Right renal pelvis (tissue), 4 donors: ENCODE results near the gene GRP. TPM values are rescaled to one million over a fixed set of nuclear protein-coding genes. Genes with fewer than 3 reads are reported as not detected.
A peak's percentile ranks its signal among the peaks of the same experiment; 100 is the strongest.
"Not testable (repeated sequence)": the region's sequence is repeated elsewhere in the genome, so short reads cannot be mapped to it uniquely, and the experiment has no call there.

Experiments used
- DNase-seq, 4 donors: peaks; one replicate each; pipeline ENCODE4 v3.0.0-alpha.2; 2013; ENCODE audit warnings: low read depth in 4 of 4, low spot score in 3 of 4, missing footprints in 1 of 4
- polyA plus RNA-seq, 4 donors: library from polyadenylated mRNA; unstranded; fragments of 120-200 nt; gene quantifications; one replicate each; pipeline ENCODE4 v1.2.1, GENCODE V29; 2013; ENCODE audit not compliant: insufficient read length in 4 of 4

GRP gene
- polyA plus RNA-seq, 4 donors, result 0.45 to 2.4 (median 1.4) TPM

- DNase-seq, result no peak
These were observed 8.4 kb downstream of the GRP start for GRCh38 chr18:59228351-59228750.

DNA sequence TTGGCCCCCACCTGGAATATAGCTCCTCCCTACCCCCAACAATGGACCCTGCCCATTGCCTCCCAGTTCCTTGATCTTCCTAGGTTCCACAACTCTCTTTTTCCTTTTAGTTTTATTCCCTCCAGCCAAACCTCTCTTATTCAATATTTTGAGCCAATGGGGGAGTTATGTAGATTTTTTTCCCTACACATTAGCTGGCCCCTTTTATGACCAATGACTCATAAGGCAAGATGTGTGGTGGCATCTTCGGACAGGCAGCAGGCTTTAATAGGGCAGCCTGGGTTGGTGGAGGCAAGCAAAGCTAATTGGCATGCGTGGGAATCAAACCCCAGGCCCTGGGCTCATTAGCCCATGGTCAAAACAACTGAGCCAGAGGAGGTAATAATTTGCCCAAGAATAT, 9.2 kb downstream of the GRP start:
- no peak for DNase-seq

DNA sequence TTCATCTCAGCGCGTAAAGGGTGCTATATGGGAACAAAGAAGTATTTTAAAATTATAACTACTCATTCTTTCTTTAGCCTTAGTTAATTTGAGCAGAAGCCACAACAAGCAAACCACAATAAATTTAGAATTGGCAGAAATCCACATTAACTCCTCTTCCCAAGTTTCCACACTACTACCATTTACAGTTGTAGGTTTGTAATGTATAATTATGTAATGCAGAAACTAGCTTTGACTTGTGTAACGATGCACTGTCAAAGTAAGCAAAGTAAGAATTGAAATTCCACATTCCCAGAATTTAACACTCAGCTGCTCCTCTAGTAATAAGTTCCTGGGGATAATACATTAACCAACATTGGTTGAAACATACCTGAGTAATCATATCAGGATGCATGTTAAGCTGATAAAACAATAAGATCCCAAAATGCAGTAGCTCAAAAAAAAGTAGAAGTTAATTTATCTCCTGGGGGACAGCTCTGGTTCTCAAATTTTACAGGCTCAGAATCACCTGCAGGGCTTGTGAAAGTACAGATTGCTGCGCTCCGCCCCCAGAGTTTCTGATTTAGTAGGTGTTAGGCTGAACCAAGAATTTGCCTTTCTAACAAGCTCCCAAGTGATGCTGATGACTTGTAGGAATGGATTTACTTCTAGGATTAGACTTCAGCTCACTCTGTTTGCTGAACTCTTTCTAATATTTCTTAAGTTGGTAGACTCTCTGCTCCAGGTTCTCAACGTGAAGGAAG, 9.9 kb downstream of the GRP start:
- no peak for DNase-seq

GRCh38 chr18:59231114-59231513, 11.2 kb downstream of the GRP start:
- DNase-seq, result no peak

- DNase-seq, result no peak
These were observed 11.9 kb downstream of the GRP start for GRCh38 chr18:59231877-59232276.

- DNase-seq, result no peak
These were observed 12.5 kb downstream of the GRP start for GRCh38 chr18:59232309-59233016.

GRCh38 chr18:59233017-59233410, 13.1 kb downstream of the GRP start:
- no peak for DNase-seq

GRCh38 chr18:59238385-59238784, 18.4 kb downstream of the GRP start:
- DNase-seq, result no peak

- DNase-seq, result no peak
These were observed 19.7 kb downstream of the GRP start for GRCh38 chr18:59239642-59240041.

- DNase-seq, result no peak
These were observed 22.9 kb downstream of the GRP start for GRCh38 chr18:59242906-59243305.

DNA sequence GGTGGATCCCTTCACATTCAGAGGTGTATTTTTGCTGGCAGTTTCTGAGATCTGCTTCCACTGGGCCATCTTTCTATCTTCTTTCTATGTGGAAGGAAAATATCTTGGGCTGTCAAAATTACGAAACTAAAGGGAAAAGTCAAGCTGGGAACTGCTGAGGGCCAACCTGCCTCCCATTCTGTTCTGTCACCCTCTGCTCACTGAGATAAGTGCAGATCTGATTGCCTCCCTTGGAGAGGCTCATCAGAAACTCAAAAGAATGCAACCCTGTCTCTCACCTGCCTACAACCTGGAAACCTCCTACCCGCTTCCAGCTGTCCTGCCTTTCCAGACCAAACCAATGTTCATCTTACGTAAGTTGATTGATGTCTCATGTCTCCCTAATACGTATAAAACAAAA, 26.8 kb downstream of the GRP start:
- DNase-seq, result no peak

GRCh38 chr18:59249199-59249774, 29.3 kb downstream of the GRP start:
- DNase-seq, result peak; percentile 67 to 73 (median 71)

- not testable (repeated sequence) for DNase-seq
These were observed 35.5 kb downstream of the GRP start for GRCh38 chr18:59255491-59255890.

- DNase-seq, result not testable (repeated sequence)
These were observed 41.9 kb downstream of the GRP start for GRCh38 chr18:59261842-59262241.

DNA sequence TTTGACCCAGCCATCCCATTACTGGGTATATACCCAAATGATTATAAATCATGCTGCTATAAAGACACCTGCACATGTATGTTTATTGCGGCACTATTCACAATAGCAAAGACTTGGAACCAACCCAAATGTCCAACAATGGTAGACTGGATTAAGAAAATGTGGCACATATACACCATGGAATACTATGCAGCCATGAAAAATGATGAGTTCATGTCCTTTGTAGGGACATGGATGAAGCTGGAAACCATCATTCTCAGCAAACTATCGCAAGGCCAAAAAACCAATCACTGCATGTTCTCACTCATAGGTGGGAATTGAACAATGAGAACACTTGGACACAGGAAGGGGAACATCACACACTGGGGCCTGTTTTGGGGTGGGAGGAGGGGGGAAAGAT, 42.3 kb downstream of the GRP start:
- DNase-seq, result not testable (repeated sequence)

DNA sequence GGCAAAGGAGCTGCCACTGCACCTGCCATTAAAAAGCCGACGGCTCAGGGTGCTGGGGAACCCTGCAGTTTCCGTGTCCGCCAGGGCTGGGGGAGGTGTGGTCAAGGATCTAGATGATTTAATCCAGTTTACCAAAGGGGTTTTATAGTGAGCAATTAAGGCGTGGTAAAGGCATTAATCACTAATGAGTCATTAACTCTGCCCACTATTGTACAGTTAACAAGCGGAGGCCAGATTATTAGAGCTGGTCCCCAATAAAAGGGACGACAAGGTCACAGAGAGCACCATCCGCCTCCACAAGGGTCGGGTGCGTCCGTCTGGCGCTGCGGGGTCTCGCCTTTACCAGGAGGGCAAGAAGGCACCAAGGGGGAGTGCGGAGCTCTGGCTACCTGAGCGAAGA, 43.7 kb downstream of the GRP start:
- DNase-seq, result no peak

- DNase-seq, result no peak
These were observed 44.2 kb downstream of the GRP start for GRCh38 chr18:59264121-59264571.

- no peak for DNase-seq
These were observed 44.8 kb downstream of the GRP start for GRCh38 chr18:59264651-59265245.

DNA sequence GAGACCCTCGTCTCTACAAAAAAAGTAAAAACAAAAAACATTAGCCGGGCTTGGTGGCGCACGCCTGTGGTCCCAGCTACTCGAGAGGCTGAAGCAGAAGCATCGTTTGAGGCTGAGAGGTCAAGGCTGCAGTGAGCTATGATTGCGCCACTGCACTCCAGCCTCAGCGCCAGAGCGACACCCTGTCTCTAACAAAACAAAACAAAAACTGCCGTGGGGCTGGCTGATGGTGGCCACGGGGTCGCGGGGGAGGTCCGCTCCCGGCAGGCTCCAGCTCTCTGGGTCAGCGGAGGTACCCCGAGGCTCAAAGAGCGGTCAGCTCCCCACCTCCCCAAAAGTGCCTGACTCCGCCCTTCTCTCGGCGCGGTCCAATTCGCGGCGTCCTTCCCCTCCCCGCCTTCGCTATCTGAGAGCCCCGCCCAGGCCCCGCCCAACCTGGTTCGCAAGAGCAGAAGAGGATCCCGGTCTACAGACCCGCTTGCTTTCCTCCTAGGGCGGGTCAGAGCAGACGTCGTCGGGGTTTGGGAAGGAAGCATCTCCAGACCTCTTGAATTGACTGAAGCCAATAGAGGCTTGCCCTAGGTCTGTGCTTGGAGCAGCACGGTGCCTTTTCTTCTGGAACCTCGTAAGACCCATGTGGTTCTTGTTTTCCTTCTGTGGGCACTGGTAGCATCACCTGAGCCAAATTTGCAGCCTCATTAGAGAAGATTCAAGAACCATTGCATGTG, 45.5 kb downstream of the GRP start:
- no peak for DNase-seq

DNA sequence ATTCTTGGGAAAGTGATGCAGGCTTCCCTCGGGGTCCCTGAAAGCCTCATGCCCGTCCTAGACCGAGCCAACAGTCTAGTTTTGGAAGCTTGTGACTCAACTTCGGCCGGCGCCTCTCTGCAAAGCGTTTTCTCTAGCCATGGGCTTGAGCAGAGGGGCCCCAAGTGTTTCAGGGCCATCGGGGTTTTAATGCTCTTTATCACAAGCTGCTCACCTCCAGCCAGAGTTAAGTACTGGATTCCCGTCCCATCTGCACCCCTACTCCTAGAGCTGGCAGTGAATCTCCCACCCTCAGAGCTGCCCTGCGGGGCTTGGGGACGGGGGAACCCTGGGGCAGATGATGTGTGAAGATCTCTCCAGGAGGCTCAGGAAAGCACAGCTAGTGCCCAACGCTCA, 46.0 kb downstream of the GRP start:
- DNase-seq, result no peak

DNA sequence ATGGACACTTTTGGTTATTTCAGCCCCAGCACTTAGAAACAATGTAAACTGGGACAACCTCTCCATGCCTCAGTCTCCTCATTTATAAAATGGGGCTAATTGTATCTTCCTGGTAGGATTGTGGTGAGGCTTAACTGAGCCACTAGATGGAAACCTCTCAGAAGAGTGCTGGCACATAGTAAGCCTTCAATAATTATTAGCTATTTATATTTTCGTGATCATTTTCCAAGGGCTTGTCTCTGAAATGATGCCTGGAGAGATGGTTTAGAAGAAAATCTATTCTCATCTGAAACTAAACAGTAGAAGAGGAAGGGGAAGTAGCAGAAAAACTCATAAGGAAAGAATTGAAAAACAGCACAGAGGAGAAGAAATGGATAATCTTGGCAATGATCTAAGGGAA, 46.5 kb downstream of the GRP start:
- no peak for DNase-seq
